Epithelial cell of esophagus (primary cell): ENCODE results near the gene CBX7.

Experiments
- DNase-seq: peaks from one replicate; pipeline ENCODE4 v3.0.0; 2010; ENCODE audit warnings: low read depth
- H3K4me3 ChIP-seq: 2 replicates; pipeline ENCODE4 v1.5.1; 2011; ENCODE audit warnings: mild to moderate bottlenecking, low read length, control low read depth
- TF ChIP-seq, protein P1 (sequence below): IDR thresholded peaks from 2 replicates; pipeline ENCODE4 v1.5.1; 2011; ENCODE audit warnings: low read depth, mild to moderate bottlenecking, low read length, control low read depth, inconsistent platforms; ENCODE audit not compliant: insufficient read depth; ENCODE audit errors: missing control alignments

CBX7 gene

DNA sequence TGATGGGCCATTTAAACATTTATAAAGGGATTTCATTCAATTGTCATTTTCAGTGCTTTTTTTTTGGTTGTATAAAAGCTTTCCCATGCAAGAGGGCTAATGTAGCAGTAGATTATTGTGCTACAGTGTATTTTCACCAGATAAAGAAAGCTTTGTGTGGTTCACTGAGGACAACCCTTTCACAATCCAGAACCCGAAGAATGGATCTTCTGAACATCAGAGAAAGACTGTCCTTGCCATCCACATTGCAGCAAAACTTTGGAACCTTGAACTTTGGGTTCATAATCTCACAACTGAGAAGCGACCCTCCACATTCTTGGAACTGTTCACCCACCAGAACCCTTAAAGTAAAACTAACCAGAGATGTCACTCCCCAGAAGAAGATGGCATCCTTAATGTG lies 46.2 kb downstream of the CBX7 start:
- H3K4me3 ChIP-seq, result no peak overlapping the region
- TF ChIP-seq, protein P1, sequence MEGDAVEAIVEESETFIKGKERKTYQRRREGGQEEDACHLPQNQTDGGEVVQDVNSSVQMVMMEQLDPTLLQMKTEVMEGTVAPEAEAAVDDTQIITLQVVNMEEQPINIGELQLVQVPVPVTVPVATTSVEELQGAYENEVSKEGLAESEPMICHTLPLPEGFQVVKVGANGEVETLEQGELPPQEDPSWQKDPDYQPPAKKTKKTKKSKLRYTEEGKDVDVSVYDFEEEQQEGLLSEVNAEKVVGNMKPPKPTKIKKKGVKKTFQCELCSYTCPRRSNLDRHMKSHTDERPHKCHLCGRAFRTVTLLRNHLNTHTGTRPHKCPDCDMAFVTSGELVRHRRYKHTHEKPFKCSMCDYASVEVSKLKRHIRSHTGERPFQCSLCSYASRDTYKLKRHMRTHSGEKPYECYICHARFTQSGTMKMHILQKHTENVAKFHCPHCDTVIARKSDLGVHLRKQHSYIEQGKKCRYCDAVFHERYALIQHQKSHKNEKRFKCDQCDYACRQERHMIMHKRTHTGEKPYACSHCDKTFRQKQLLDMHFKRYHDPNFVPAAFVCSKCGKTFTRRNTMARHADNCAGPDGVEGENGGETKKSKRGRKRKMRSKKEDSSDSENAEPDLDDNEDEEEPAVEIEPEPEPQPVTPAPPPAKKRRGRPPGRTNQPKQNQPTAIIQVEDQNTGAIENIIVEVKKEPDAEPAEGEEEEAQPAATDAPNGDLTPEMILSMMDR, result no peak
- no peak for DNase-seq

DNA sequence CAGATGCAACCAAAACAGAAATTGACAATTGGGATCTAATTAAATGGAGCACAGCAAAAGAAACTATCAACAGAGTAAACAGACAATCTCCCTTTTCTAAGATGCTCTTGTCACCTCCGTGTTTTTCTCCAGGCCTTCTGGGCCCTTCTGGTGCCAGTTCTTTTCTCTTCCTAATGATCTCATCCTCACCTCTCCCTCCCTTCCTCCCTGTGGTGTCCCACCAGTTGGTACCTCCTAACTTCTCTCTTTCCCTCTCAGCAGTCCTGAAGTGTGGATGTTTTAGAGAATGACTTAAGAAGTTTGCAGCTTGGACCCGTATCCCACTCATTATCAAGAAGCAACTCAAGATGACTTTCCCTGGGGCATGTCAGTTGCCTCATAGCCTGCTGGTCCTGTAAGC lies 49.0 kb downstream of the CBX7 start:
- H3K4me3 ChIP-seq, result no peak overlapping the region
- DNase-seq, result no peak
- TF ChIP-seq, protein P1, result no peak

DNA sequence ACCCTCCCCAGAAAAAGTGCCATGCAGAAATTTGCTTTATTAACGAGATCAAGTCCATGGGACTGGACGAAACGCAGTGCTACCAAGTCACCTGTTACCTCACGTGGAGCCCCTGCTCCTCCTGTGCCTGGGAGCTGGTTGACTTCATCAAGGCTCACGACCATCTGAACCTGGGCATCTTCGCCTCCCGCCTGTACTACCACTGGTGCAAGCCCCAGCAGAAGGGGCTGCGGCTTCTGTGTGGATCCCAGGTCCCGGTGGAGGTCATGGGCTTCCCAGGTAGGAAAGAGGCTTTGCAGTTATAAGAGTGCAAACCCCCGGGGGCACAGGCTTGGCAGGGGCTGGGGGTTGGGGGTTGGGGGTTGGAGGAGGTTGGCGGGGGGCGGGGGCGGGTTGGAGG lies 51.3 kb downstream of the CBX7 start:
- TF ChIP-seq, protein P1, result no peak
- no peak overlapping the region for H3K4me3 ChIP-seq
- no peak for DNase-seq

DNA sequence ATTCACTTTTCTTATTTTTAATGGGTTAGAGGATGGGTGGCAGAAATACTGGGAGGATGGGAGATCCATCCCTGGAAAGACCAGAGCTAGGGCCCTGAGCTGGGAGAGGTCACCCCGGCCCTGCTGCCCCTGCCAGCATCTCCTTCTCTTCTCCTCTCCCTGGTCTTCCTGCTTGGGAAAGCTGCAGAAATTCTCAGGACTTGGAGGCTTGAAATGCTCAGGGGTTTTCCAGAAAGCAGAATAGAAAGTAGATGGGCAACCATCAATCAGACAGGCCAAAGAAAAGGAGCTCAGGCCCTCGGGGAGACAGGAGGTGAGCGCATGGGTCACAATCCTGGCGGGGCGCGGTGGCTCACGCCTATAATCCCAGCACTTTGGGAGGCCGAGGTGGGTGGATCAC lies 53.9 kb downstream of the CBX7 start:
- TF ChIP-seq, protein P1, result no peak
- no peak for DNase-seq
- H3K4me3 ChIP-seq, result no peak overlapping the region

DNA sequence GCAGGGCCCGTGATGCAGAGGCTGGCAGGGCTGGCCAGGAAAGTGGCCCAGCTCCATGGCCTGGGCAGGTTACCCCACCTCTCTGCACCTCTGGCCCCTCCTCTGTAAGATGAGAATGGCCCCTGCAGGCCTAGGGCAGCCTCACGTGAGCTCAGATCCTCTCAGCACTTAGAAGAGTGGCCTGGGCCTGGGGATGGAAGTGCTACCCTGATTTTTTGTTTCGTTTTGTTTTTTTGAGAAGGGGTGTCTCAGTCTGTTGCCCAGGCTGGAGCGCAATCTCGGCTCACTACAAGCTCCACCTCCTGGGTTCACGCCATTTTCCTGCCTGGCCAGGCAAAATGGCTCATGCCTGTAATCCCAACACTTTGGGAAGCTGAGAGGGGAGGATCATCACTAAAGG lies 54.5 kb downstream of the CBX7 start:
- TF ChIP-seq, protein P1, result no peak
- no peak overlapping the region for H3K4me3 ChIP-seq
- no peak for DNase-seq

DNA sequence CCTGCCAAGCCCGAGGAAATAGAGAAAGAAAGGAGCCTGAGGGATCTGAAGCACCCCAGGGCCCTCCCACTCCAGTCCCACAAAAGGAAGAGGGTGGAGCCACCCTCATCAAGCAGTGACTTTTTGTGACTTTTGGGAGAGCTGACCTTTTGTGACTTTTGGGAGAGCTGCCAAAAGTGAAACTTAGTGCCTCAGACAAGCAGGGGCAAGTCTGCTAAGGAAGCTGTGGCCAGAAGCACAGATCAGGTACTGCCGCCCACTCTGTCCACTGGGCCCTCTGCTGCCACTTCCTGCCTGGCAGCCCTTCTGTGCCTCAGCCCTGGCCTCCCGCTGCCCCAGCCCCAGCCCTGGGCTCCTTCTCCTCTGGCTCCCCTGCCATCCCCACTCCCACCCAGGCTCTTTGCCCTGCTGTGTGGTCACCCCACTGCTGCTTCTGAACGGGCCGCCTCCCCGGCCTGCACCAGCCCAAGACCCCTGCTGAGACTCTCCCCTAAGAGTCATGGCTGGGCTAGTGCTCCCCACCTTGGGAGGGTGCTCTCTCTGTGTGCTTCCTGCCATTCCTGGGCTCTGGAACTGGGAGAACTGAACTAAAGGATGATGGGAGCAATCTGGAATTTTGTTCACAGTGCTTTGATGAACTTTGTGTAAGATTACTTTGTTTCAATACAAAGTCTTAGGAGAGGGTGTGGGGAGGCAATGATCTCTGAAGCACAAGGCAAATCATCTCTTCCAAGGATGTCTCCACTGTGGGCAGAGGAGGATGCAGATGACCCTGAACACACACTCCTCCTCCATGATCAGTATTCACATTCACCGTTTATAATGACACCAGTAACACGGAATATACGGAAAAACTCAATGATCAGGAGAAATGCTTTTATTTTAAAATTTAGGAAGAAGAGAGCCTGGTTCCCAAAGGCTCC lies 55.1 kb downstream of the CBX7 start, which contains the start of gene APOBEC3H:
Gene APOBEC3H (plus strand): TSS at position 147 of the 923 bp plus-strand sequence. CDS start 3,035 bp downstream, outside the sequence.
- no peak within 1 kb of the TSS for H3K4me3 ChIP-seq
- TF ChIP-seq, protein P1, result no peak
- DNase-seq, result peak; percentile 75
